IPS DF 4.7 (cell line): ENCODE data around the gene C16orf87.
"Not testable (repeated sequence)": the region's sequence is repeated elsewhere in the genome, so short reads cannot be mapped to it uniquely, and the experiment has no call there.

ENCODE experiments used
- DNase-seq: peaks from one replicate; pipeline ENCODE4 v3.0.0-alpha.2; 2013; ENCODE audit warnings: low spot score; ENCODE audit errors: extremely low read depth

Gene C16orf87

GRCh38 chr16:46830902-46831647 is at the start of gene C16orf87:
Gene C16orf87, minus strand, starts transcription at chr16:46831180. Its CDS starts 31 bp downstream, at chr16:46831149.
- DNase-seq, result peak; percentile 51

DNA sequence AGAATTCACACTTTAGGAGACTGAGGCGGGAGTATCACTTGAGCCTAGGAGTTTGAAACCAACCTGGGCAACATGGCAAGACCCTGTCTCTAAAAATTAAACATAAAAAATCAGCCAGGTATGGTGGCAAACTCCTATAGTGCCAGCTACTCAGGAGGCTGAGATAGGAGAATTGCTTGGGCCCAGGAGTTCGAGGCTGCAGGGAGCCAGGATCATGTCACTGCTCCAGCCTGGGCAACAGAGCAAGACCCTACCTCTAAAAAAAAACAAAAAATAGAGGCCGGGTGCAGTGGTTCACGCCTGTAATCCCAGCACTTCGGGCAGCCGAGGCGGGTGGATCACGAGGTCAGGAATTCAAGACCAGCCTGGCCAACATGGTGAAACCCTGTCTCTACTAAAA is 44.3 kb upstream of the C16orf87 start:
- DNase-seq, result no peak

DNA sequence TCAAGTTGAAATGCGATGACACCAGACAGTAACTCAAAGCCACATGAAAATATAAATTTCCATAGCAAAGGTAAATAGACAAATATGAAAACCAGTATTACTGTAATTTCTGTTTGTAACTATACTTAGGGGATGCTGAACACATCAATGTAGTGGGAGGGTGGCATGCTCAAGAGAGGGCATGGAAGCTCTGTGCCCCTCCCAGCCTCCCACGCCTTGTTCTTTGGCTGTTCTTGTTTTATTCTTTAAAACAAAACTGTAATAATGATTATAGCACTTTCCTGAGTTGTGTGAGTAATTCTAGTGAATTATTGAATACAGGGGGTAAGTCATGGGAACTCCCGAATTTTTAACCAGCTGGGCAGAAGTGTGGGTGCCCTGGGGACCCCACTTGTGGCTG is 42.2 kb upstream of the C16orf87 start:
- DNase-seq, result no peak

- no peak for DNase-seq
These were observed 40.6 kb upstream of the C16orf87 start for GRCh38 chr16:46871597-46871996.

DNA sequence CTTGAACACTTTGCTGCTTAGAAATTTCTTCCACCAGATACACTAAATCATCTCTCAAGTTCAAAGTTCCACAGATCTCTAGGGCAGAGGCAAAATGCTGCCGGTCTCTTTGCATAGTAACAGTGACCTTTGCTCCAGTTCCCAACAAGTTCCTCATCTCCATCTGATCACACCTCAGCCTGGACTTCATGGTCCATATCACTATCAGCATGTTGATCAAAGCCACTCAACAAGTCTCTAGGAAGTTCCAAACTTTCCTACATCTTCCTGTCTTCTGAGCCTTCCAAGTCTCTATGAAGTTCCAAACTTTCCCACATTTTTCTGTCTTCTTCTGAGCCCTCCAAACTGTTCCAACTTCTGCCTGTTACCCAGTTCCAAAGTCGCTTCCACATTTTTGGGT is 37.9 kb upstream of the C16orf87 start:
- not testable (repeated sequence) for DNase-seq

GRCh38 chr16:46867486-46867885 is 36.5 kb upstream of the C16orf87 start:
- not testable (repeated sequence) for DNase-seq

DNA sequence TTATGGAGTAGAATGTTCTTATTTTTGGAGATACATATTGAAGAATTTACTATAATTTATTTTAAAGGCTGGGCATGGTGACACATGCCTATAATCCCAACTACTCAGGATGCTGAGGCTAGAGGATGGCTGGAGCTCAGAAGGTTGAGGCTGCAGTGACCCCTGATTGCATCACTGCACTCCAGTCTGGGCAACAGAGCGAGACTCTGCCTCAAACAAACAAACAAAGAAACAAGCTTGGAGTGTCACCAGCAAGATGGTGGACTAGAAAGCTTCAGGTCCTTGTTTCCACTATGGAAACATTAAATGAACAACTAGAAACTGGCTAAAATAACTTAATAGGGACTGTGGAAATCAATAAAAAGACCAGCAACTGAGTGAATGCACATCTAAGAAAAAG is 35.3 kb upstream of the C16orf87 start:
- no peak for DNase-seq

DNA sequence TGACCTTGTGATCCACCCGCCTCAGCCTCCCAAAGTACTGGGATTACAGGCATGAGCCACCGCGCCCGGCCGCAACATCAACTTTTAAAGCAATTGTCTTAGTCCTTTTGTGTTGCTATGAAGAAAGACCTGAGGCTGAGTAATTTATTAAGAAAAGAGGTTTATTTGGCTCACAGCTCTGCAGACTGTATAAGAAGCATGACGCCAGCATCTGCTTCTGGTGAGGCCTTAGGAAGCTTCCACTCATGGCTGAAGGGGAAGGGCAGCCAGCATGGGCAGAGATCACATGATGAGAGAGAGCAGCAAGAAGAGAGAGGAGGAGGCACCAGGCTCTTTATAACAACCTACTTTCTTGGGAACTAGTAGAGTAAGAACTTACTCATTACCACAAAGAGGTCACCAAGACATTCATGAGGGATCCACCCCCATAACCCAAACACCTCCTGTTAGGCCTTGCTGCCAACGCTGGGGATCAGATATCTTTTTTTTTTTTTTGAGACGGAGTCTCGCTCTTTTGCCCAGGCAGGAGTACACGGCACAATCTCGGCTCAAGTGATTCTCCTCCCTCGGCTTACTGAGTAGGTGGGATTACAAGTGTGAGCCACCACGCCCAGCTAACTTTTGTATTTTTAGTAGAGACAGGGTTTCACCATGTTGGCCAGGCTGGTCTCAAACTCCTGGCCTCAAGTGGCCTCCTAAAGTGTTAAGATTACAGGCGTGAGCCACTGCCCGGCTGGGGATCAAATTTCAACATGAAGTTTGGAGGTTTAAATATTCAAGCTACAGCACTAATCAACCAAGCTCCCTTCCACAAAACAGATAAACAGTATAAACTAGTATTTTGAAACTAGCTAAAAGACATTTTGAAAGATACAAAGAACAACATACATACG is 31.8 kb upstream of the C16orf87 start:
- no peak for DNase-seq

- DNase-seq, result no peak
These were observed 28.8 kb upstream of the C16orf87 start for GRCh38 chr16:46859719-46860152.

- no peak for DNase-seq
These were observed 27.2 kb upstream of the C16orf87 start for GRCh38 chr16:46858151-46858550.

DNA sequence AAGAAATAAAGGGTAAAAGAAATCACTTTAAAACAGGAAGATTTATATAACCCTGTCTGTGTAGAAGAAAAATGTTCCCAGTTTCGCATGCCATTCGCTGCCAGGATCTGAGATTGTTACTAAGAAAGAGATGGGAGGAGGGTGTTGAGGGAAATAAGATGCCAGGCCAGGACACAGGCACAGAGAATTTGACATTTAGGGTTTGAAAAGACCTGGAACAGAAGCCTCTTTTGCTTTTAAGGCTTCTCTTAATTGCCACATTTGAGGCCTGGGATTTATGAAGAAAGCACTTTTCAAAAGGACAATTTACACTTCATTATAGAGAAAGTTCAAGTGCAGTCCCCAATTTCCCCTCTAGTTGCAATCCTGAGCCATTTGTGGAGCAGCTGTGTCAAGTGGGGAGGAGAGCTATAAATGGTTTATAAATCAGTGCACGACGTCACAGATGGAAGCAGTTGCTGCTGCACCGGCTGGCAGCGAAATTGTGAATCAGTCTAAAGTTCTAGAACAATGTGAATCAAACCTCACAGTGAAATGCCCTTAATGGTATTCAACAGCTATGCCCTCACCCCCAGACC is 26.5 kb upstream of the C16orf87 start:
- DNase-seq, result no peak

DNA sequence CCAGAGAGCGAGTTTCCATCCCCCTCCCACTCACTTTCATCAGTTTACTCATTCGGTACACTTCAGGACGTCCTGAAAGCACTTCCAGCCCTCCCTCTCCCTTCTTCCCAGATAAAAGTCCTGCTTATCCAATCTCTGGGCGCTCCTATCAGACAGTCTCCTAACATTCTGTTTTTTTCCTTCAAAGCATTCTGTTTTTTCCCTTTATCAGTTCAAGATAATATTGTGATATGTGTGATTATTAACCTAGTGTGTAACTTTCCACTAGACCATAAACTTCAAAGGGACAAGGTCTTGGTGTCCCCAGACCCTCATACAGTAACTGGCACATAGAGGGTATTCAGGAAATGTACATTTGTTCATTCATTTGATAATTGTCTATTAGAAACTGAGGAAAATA is 24.4 kb upstream of the C16orf87 start:
- DNase-seq, result no peak

GRCh38 chr16:46854846-46855245 is 23.9 kb upstream of the C16orf87 start:
- no peak for DNase-seq

DNA sequence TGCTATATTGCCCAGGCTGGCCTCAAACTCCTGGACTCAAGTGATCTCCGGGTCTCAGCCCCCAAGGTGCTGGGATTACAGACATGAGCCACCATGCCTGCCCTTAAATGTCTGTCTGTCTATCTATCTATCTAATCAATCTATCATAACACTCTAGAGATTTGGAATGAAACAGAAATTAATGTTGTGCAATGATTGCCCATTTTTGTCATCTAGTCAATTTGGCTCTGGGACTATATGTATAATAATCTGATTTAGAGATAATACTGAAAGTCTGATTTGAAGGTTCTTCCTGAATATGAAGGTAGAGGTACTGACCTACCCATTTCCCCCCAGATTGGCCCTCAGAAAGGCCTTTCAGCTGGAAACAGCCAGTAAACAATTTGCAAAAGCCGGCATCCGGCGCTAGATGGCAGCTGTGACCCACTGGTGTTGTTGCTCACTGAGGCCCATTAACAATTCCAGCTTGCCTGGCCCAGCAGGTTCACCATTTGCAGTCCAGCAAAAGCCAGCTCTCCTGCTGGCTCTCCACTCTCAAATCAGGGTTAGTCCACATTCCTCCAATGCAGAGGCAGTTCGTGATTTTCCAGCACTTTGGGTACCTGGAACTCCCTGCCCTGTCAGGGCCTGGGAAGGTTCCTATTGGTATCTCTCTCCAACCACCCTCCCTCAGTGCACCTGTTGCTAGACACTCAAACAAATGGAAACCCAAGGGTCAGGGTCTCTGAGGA is 22.9 kb upstream of the C16orf87 start:
- peak; percentile 41 for DNase-seq

DNA sequence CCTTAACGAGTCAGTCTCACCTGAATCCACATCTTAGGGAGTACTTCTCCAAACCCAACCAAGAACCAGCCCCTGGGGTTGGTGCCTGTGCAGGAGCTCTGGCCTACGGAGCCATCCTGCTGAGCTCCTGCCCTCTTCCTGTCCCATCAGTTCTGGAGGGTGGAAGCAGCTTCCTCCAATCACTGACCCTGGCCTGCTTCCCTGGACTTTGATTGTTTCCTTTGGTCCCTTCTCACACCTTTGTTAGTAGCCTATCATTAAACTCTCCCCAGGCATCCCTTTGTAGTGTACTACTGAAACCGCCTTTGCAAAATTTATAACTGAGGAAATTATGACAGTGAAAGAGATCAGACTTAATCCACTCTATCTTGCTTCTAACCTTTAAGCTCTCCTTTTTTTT is 21.1 kb upstream of the C16orf87 start:
- no peak for DNase-seq

GRCh38 chr16:46850619-46851555 is 19.9 kb upstream of the C16orf87 start:
- no peak for DNase-seq

GRCh38 chr16:46848768-46849764 is 18.1 kb upstream of the C16orf87 start:
- no peak for DNase-seq

DNA sequence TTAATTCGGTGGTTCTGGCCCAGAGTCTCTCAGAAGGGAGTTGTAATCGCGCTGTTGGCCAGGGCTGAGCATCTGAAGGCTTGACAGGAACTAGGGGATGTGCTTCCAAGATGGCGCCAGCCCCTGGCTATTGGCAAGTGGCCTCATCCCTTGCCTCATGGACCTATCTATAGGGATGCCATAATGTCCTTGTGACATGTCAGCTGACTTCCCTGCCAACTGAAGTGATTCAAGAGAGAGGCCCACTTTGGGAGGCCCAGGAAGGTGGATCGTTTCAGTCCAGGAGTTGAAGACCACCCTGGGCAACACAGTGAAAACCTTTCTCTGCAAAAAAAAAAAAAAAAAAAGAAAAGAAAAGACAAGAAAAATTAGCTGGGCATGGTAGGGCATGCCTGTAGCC is 15.0 kb upstream of the C16orf87 start:
- DNase-seq, result no peak

- DNase-seq, result no peak
These were observed 13.8 kb upstream of the C16orf87 start for GRCh38 chr16:46844771-46845170.
